Psoas muscle (tissue), 8 donors: ENCODE results near the gene KCNH2. TPM values are rescaled to one million over a fixed set of nuclear protein-coding genes. Genes with fewer than 3 reads are reported as not detected.

Experiments used
- ATAC-seq, 4 donors: fragments of 200-7000 bp; cut with Tn5 transposase; one replicate each; pipeline ENCODE4 v1.9.1; 2020; ENCODE audit warnings: moderate library complexity in 3 of 4, mild to moderate bottlenecking in 2 of 4
- DNase-seq, 2 donors: peaks; one replicate each; pipeline ENCODE4 v3.0.0-alpha.2; 2020
- H3K27ac ChIP-seq: fragments of 200-600 bp; one replicate; pipeline ENCODE4 v1.8.0; 2022
- H3K27me3 ChIP-seq, 3 donors: fragments of 200-600 bp in 1 of 3; one replicate each; pipeline versions ENCODE4 v1.6.1 to v1.8.0; 2013 to 2022; ENCODE audit warnings: low read length in 2 of 3, mild to moderate bottlenecking in 2 of 3, moderate library complexity in 1 of 3; ENCODE audit not compliant: insufficient read depth in 3 of 3
- H3K36me3 ChIP-seq, 2 donors: fragments of 200-600 bp in 1 of 2; one replicate each; pipeline versions ENCODE4 v1.6.1 to v1.8.0; 2013 to 2022; ENCODE audit warnings: low read depth in 1 of 2, mild to moderate bottlenecking in 1 of 2, moderate library complexity in 1 of 2; ENCODE audit not compliant: insufficient read depth in 1 of 2
- H3K4me1 ChIP-seq: fragments of 200-600 bp; one replicate; pipeline ENCODE4 v1.8.0; 2022
- H3K4me3 ChIP-seq: fragments of 200-600 bp; one replicate; pipeline ENCODE4 v1.8.0; 2022; ENCODE audit warnings: mild to moderate bottlenecking
- H3K9me3 ChIP-seq: fragments of 200-600 bp; one replicate; pipeline ENCODE4 v1.8.0; 2022
- CTCF ChIP-seq: fragments of 200-600 bp; IDR thresholded peaks from one replicate; pipeline ENCODE4 v1.8.0; 2022; ENCODE audit warnings: antibody characterized with exemption
- WGBS, 3 donors: extraction: QIAGEN DNeasy Blood & Tissue Kit; methylation state at CpG; one replicate each; pipeline versions ENCODE4 v1.1.6 to v1.1.7; 2013; 5-methylcytosine and 5-hydroxymethylcytosine counted together
- intact Hi-C, 2 donors: fragments of 100-400 bp; cut with DNase I; formaldehyde crosslinking; loops; one replicate each; pipeline versions ENCODE4 v1.11.0 to v1.14.2; 2022
- polyA plus RNA-seq, 3 donors: library from polyadenylated mRNA; stranded (reverse); fragments of 200-250 nt; gene quantifications; one replicate each; pipeline ENCODE4 v1.2.3, GENCODE V29; 2013
- total RNA-seq, 4 donors: library from RNA; stranded (reverse); fragmentation: NEBNext Ultra II Directional in 2 of 4; extraction: Animal tissue kit (Norgen Biotek cat#: 25700) in 2 of 4; gene quantifications; one replicate each; pipeline versions ENCODE4 v1.2.1 to v1.2.4, GENCODE V29; 2021 to 2023
- donor health status: healthy with polysubstance abuse.
- donor health status: DM: no; HTN: no; CAD: no; lungs with moderate emphysema.
- donor health status: Bipolar disorder and iron deficiency.
- donor health status: healthy.
- donor health status: DM: yes; HTN: yes; CAD: no.
- donor health status: DM: no; HTN: no; CAD: no.
- donor health status: DM: no; HTN: no; CAD: no.
- donor health status: DM: yes; HTN: yes; CAD: no.

Gene KCNH2
- total and polyA plus RNA-seq, 7 donors: 0.18 to 0.48 (median 0.22) TPM

DNA sequence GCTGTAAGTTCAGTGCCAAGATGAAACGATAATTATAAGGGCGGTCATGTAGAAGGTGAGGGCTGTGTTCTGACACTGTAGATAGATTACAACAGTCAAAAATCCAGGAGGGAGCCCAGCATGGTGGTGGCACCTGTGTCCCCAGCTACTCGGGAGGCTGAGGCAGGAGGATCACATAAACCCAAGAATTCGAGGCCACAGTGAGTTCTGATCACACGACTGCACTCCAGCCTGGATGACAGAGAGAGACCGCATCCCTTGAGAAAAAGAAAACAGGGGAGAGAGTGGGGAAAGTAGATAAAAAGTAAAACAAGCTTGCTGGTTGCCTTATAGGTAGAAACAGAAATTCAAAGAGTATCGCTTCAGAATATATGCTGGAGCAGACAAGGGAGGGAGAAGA, 52.1 kb downstream of the KCNH2 start:
- WGBS, 3 donors: 87 to 91% (median 89%) methylated on average over 7 of the region's 7 CpGs
- no peaks in the 10 kb centered on the region for H3K36me3 ChIP-seq
- no peak overlapping the region for H3K27ac ChIP-seq
- H3K4me3 ChIP-seq: no peak overlapping the region
- no peaks in the 10 kb centered on the region for H3K9me3 ChIP-seq
- intact Hi-C loops: no loop called here
- ATAC-seq (no peak), DNase-seq (no peak)
- TF ChIP-seq CTCF: no peak
- peaks cover 0 to 11% (median 2%) of the 10 kb centered on the region in 3 donors for H3K27me3 ChIP-seq
- H3K4me1 ChIP-seq: no peaks in the 10 kb centered on the region

DNA sequence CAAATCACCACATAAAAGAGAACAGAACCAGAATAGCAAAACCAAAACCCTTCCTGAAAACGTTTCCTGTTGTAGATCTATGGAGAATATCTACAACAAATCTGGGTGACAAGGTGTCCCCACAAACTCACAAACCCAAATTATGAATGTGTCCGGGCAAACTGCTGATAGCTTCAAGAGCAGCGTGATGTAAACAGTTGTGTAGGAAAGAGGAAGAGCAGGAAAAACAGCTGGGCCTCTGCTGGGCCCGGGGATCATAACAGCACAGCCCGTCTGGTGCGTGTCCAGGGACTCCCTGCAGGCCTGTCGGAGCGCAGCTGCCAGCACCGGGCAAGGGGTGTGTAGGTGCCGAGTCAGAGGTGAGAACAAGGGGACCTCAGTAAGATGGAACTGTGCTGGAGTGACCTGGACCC, 53.7 kb downstream of the KCNH2 start:
- WGBS, 3 donors: 54 to 65% (median 58%) methylated on average over 10 of the region's 10 CpGs
- no peaks in the 10 kb centered on the region for H3K36me3 ChIP-seq
- H3K27me3 ChIP-seq: peaks cover 0 to 5% (median 2%) of the 10 kb centered on the region in 3 donors
- ATAC-seq: no peak
- H3K9me3 ChIP-seq: no peaks in the 10 kb centered on the region
- intact Hi-C loops: no loop called here
- TF ChIP-seq CTCF: no peak
- no peak overlapping the region for H3K4me3 ChIP-seq
- no peaks in the 10 kb centered on the region for H3K4me1 ChIP-seq
- DNase-seq: peak in 1 of 2 donors; percentile 38
- H3K27ac ChIP-seq: no peak overlapping the region

DNA sequence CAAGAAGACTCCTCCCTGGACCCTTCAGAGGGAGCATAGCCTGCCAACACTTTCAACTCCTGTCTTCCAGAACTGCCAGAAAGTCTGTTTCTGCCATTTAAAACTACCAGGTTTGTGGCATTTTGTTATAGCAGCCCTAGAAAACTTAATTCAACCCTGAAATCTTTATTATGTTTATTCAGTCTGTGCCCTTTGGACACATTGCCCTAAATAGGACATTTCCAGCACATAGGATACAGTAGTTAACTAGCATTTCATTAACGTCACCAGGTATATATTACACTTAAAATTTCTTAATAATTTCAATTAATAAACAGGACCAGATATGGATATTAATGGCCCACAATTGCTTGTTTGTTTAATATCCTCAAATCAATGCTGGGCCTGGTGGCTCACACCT, 54.3 kb downstream of the KCNH2 start:
- intact Hi-C loops: no loop called here
- TF ChIP-seq CTCF: no peak
- no peaks in the 10 kb centered on the region for H3K36me3 ChIP-seq
- no peak for ATAC-seq
- no peak overlapping the region for H3K4me3 ChIP-seq
- WGBS, 3 donors: 82 to 95% (median 88%) methylated on average over 1 of the region's 1 CpG
- H3K27me3 ChIP-seq: peaks cover 0 to 6% (median 2%) of the 10 kb centered on the region in 3 donors
- no peaks in the 10 kb centered on the region for H3K9me3 ChIP-seq
- H3K27ac ChIP-seq: no peak overlapping the region
- no peaks in the 10 kb centered on the region for H3K4me1 ChIP-seq
- DNase-seq: no peak

DNA sequence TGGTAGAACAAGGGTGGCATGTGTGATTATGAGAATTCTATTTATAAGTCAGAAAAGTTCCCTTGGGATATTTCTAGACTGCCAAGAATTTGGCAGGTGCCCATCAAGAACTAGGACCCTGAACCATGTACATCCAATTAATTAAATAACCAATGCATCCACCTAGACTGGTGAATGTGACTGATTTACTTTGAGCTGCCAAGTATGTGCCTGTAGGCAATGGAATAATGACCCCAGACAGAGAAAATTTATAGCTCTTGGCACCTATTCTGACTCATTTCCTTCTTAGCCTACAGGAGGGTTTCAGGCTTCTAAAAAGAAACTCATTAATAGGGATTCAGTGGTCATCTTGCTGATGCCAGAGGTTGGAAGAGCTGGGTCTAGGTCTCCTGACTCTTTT, 54.9 kb downstream of the KCNH2 start:
- Histone ChIP-seq H3K36me3 (no peaks in the 10 kb centered on the region), H3K4me3 (no peak overlapping the region), H3K9me3 (no peaks in the 10 kb centered on the region), H3K27me3 (peaks cover 0 to 11% (median 2%) of the 10 kb centered on the region in 3 donors), H3K27ac (no peak overlapping the region), H3K4me1 (no peaks in the 10 kb centered on the region)
- no peak for ATAC-seq
- no peak for DNase-seq
- intact Hi-C loops: no loop called here
- TF ChIP-seq CTCF: no peak

DNA sequence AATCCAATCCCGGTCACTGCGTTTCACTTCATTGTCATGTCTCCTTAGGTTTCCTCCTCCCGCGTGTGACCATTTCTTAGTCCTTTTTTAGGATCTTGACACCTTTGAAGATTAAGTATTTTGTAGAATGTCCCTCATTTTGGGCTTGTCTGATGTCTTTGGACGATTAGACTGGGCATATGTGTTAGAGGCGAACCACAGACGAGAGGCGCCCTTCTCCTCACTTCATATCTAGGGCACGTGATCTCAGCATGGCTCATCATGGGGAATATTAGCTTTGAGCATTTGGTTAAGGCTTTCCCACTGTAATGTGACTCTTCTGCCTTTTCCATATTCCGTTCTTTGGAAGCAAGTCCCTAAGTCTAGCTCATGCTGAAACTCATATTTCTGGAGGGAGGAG, 59.0 kb downstream of the KCNH2 start:
- no peak for DNase-seq
- WGBS, 3 donors: 76 to 85% (median 80%) methylated on average over 10 of the region's 10 CpGs
- no peaks in the 10 kb centered on the region for H3K9me3 ChIP-seq
- H3K27ac ChIP-seq: no peak overlapping the region
- H3K4me1 ChIP-seq: no peaks in the 10 kb centered on the region
- TF ChIP-seq CTCF: no peak
- no peak overlapping the region for H3K4me3 ChIP-seq
- no peak for ATAC-seq
- intact Hi-C loops: no loop called here
- peaks cover 0 to 27% (median 7%) of the 10 kb centered on the region in 3 donors for H3K27me3 ChIP-seq
- H3K36me3 ChIP-seq: no peaks in the 10 kb centered on the region
